Memory B cell (primary cell): Measurements from ENCODE around the gene NT5C1A.
A peak's percentile ranks its signal among the peaks of the same experiment; 100 is the strongest.

ENCODE experiments used
- ATAC-seq: fragments of 150-1000 bp; cut with Tn5 transposase; 2 replicates; pipeline ENCODE4 v1.10.0; 2021; ENCODE audit warnings: low read depth, mild to moderate bottlenecking, moderate library complexity
- DNase-seq, 2 donors: peaks; one replicate each; pipeline ENCODE4 v3.0.0; 2022; ENCODE audit warnings: low spot score in 2 of 2
- H3K27ac Mint-ChIP-seq: one replicate; pipeline ENCODE4 v1.8.0; 2022; ENCODE audit warnings: mild to moderate bottlenecking, moderate library complexity, mixed read lengths
- H3K27me3 Mint-ChIP-seq: one replicate; pipeline ENCODE4 v1.8.0; 2022; ENCODE audit warnings: mixed read lengths
- H3K36me3 Mint-ChIP-seq: one replicate; pipeline ENCODE4 v1.8.0; 2022; ENCODE audit warnings: mild to moderate bottlenecking, mixed read lengths
- H3K4me1 Mint-ChIP-seq: one replicate; pipeline ENCODE4 v1.8.0; 2022; ENCODE audit warnings: mixed read lengths
- H3K4me3 Mint-ChIP-seq: one replicate; pipeline ENCODE4 v1.8.0; 2022; ENCODE audit warnings: mild to moderate bottlenecking, moderate library complexity, mixed read lengths
- H3K9me3 Mint-ChIP-seq: one replicate; pipeline ENCODE4 v1.8.0; 2022; ENCODE audit warnings: mixed read lengths

The NT5C1A gene

GRCh38 chr1:39695016-39695415 is 23.1 kb upstream of the NT5C1A start:
- H3K27ac Mint-ChIP-seq, result no peak overlapping the region

GRCh38 chr1:39694026-39694425 is 22.1 kb upstream of the NT5C1A start:
- Mint-ChIP-seq H3K9me3 (no peaks in the 10 kb centered on the region), H3K36me3 (no peaks in the 10 kb centered on the region), H3K4me1 (peaks cover 10% of the 10 kb centered on the region), H3K4me3 (no peak overlapping the region), H3K27me3 (peaks cover 26% of the 10 kb centered on the region), H3K27ac (no peak overlapping the region)
- ATAC-seq (no peak), DNase-seq (no peak)

More at GRCh38 chr1:39695016-39695415, 23.1 kb upstream of the NT5C1A start:
- Mint-ChIP-seq H3K36me3 (no peaks in the 10 kb centered on the region), H3K4me3 (no peak overlapping the region), H3K4me1 (peaks cover 10% of the 10 kb centered on the region), H3K27me3 (peaks cover 23% of the 10 kb centered on the region), H3K9me3 (no peaks in the 10 kb centered on the region)
- ATAC-seq (no peak), DNase-seq (no peak)

GRCh38 chr1:39692152-39693074 is 20.5 kb upstream of the NT5C1A start:
- Mint-ChIP-seq H3K9me3 (no peaks in the 10 kb centered on the region), H3K4me1 (peaks cover 10% of the 10 kb centered on the region), H3K36me3 (no peaks in the 10 kb centered on the region), H3K27ac (no peak overlapping the region), H3K27me3 (peaks cover 29% of the 10 kb centered on the region), H3K4me3 (peak overlapping the region; percentile 43)
- DNase-seq (peak in 1 of 2 donors; percentile 39), ATAC-seq (no peak)

- H3K36me3 Mint-ChIP-seq, result no peaks in the 10 kb centered on the region
- no peaks in the 10 kb centered on the region for H3K9me3 Mint-ChIP-seq
- peak within 1 kb of the TSS; percentile 59 for H3K27ac Mint-ChIP-seq
- peak within 1 kb of the TSS; percentile 77 for H3K4me3 Mint-ChIP-seq
- peak; percentile 86 for ATAC-seq
- peaks cover 30% of the 10 kb centered on the region for H3K27me3 Mint-ChIP-seq
- DNase-seq, result peak; percentile 65 to 68
- H3K4me1 Mint-ChIP-seq, result peaks cover 10% of the 10 kb centered on the region
Observed at GRCh38 chr1:39691383-39692151, 19.7 kb upstream of the NT5C1A start, which contains the start of gene HPCAL4. Gene HPCAL4, minus strand, starts transcription at chr1:39691433. Its CDS starts 6,830 bp downstream, at chr1:39684603.

- H3K27me3 Mint-ChIP-seq, result peaks cover 32% of the 10 kb centered on the region
Observed at GRCh38 chr1:39690794-39691382, 19.0 kb upstream of the NT5C1A start.

GRCh38 chr1:39690225-39690624 is 18.3 kb upstream of the NT5C1A start:
- Mint-ChIP-seq H3K4me3 (peak overlapping the region; percentile 77), H3K36me3 (no peaks in the 10 kb centered on the region), H3K27me3 (peaks cover 32% of the 10 kb centered on the region), H3K9me3 (no peaks in the 10 kb centered on the region), H3K4me1 (peaks cover 10% of the 10 kb centered on the region), H3K27ac (no peak overlapping the region)
- DNase-seq, result no peak
- no peak for ATAC-seq

More at GRCh38 chr1:39690794-39691382, 19.0 kb upstream of the NT5C1A start:
- H3K4me3 Mint-ChIP-seq, result peak overlapping the region; percentile 77
- peak overlapping the region; percentile 59 for H3K27ac Mint-ChIP-seq
- DNase-seq (no peak), ATAC-seq (peak; percentile 2)
- no peaks in the 10 kb centered on the region for H3K9me3 Mint-ChIP-seq
- peaks cover 10% of the 10 kb centered on the region for H3K4me1 Mint-ChIP-seq
- no peaks in the 10 kb centered on the region for H3K36me3 Mint-ChIP-seq

GRCh38 chr1:39689635-39690034 is 17.7 kb upstream of the NT5C1A start:
- no peak for ATAC-seq
- Mint-ChIP-seq H3K9me3 (no peaks in the 10 kb centered on the region), H3K4me1 (peaks cover 10% of the 10 kb centered on the region), H3K27ac (no peak overlapping the region), H3K4me3 (no peak overlapping the region), H3K27me3 (peaks cover 36% of the 10 kb centered on the region), H3K36me3 (peaks cover 4% of the 10 kb centered on the region)
- no peak for DNase-seq

GRCh38 chr1:39689214-39689613 is 17.3 kb upstream of the NT5C1A start:
- Mint-ChIP-seq H3K4me1 (peaks cover 10% of the 10 kb centered on the region), H3K27me3 (peaks cover 38% of the 10 kb centered on the region)
- ATAC-seq, result no peak

GRCh38 chr1:39688706-39689105 is 16.8 kb upstream of the NT5C1A start:
- H3K4me1 Mint-ChIP-seq, result peaks cover 10% of the 10 kb centered on the region
- H3K27me3 Mint-ChIP-seq, result peaks cover 37% of the 10 kb centered on the region

More at GRCh38 chr1:39689214-39689613, 17.3 kb upstream of the NT5C1A start:
- H3K4me3 Mint-ChIP-seq, result no peak overlapping the region
- no peak overlapping the region for H3K27ac Mint-ChIP-seq
- no peaks in the 10 kb centered on the region for H3K9me3 Mint-ChIP-seq
- DNase-seq, result no peak
- H3K36me3 Mint-ChIP-seq, result peaks cover 4% of the 10 kb centered on the region

GRCh38 chr1:39687243-39687642 is 15.3 kb upstream of the NT5C1A start:
- peaks cover 10% of the 10 kb centered on the region for H3K4me1 Mint-ChIP-seq
- DNase-seq (no peak), ATAC-seq (no peak)
- no peaks in the 10 kb centered on the region for H3K9me3 Mint-ChIP-seq
- peaks cover 43% of the 10 kb centered on the region for H3K27me3 Mint-ChIP-seq
- H3K36me3 Mint-ChIP-seq, result peaks cover 4% of the 10 kb centered on the region
- H3K27ac Mint-ChIP-seq, result no peak overlapping the region
- H3K4me3 Mint-ChIP-seq, result no peak overlapping the region

More at GRCh38 chr1:39688706-39689105, 16.8 kb upstream of the NT5C1A start:
- Mint-ChIP-seq H3K4me3 (no peak overlapping the region), H3K9me3 (no peaks in the 10 kb centered on the region), H3K36me3 (peaks cover 4% of the 10 kb centered on the region), H3K27ac (no peak overlapping the region)
- DNase-seq (no peak), ATAC-seq (no peak)

- Mint-ChIP-seq H3K27me3 (peaks cover 34% of the 10 kb centered on the region), H3K4me3 (peak overlapping the region; percentile 51), H3K36me3 (peaks cover 4% of the 10 kb centered on the region), H3K27ac (no peak overlapping the region), H3K4me1 (no peaks in the 10 kb centered on the region), H3K9me3 (no peaks in the 10 kb centered on the region)
- ATAC-seq, result no peak
- no peak for DNase-seq
Observed at GRCh38 chr1:39685071-39685470, 13.2 kb upstream of the NT5C1A start.

GRCh38 chr1:39684313-39684664 is 12.4 kb upstream of the NT5C1A start:
- Mint-ChIP-seq H3K27ac (no peak overlapping the region), H3K4me3 (no peak overlapping the region)

GRCh38 chr1:39683591-39684312 is 11.8 kb upstream of the NT5C1A start:
- no peak overlapping the region for H3K27ac Mint-ChIP-seq
- H3K4me3 Mint-ChIP-seq, result no peak overlapping the region
- no peaks in the 10 kb centered on the region for H3K4me1 Mint-ChIP-seq
- peaks cover 28% of the 10 kb centered on the region for H3K27me3 Mint-ChIP-seq
- H3K36me3 Mint-ChIP-seq, result peaks cover 4% of the 10 kb centered on the region
- no peak for ATAC-seq
- H3K9me3 Mint-ChIP-seq, result no peaks in the 10 kb centered on the region
- DNase-seq, result no peak

More at GRCh38 chr1:39684313-39684664, 12.4 kb upstream of the NT5C1A start:
- ATAC-seq (no peak), DNase-seq (no peak)
- H3K4me1 Mint-ChIP-seq, result no peaks in the 10 kb centered on the region
- peaks cover 30% of the 10 kb centered on the region for H3K27me3 Mint-ChIP-seq
- H3K36me3 Mint-ChIP-seq, result peaks cover 4% of the 10 kb centered on the region
- H3K9me3 Mint-ChIP-seq, result no peaks in the 10 kb centered on the region
